Endometrial microvascular endothelial cells (primary cell): ENCODE results near the gene ECI1. TPM values are rescaled to one million over a fixed set of nuclear protein-coding genes. Genes with fewer than 3 reads are reported as not detected.

Experiments used
- in situ Hi-C: cut with HindIII; loops from 2 replicates; pipeline ENCODE4 v1.10.0; 2017; ENCODE audit warnings: low sequenced_read_pairs, low pct_unique_long_range_greater_than_20kb; ENCODE audit errors: inconsistent ontology term
- total RNA-seq: library from RNA; depleted of rRNA; stranded (reverse); fragments of >200 nt; gene quantifications from one replicate; pipeline ENCODE4 v1.2.3, GENCODE V29; 2015; ENCODE audit errors: inconsistent ontology term

Gene ECI1
- total RNA-seq, 1 donor from 2014 or later: 31.7 TPM

- in situ Hi-C loops: no loop called here
Measured at GRCh38 chr16:2237102-2237482, 14.3 kb downstream of the ECI1 start.

DNA sequence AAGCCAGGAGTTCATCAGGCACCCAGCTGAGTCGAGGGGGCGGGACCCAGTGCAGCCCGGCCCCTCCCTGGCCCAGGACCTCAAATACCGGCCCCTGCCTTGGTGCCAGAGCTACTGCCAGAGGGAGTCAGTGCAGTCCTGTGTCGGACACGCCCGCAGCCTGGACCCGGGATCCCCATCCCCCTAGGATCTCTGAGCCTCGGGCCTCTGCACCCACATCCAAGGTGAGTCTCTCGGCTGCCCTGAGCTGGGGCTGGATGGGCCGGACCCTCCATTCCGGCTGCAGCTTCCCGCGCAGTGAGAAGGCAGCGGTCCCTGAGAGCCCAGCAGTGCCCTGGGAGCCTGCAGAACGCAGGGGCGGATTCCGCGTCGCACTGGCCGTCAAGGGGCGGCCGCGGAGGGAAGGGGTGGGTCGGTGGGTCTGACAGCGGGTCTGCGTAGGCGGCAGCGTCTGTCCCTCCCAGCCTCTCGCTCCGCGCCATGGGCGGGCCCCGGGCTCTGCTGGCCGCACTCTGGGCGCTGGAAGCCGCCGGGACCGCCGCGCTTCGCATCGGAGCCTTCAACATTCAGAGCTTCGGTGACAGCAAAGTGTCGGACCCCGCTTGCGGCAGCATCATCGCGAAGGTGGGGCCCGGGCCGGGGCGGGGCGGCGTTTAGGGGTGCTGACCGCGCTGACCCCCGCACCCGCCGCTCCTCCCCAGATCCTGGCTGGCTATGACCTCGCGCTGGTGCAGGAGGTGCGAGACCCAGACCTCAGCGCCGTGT, 14.9 kb downstream of the ECI1 start, which contains the start of gene DNASE1L2:
TSS of gene DNASE1L2 (plus strand) at position 108 of the 765 bp plus-strand sequence. CDS start at position 481, 373 bp downstream.
- in situ Hi-C loops: no loop called here

DNA sequence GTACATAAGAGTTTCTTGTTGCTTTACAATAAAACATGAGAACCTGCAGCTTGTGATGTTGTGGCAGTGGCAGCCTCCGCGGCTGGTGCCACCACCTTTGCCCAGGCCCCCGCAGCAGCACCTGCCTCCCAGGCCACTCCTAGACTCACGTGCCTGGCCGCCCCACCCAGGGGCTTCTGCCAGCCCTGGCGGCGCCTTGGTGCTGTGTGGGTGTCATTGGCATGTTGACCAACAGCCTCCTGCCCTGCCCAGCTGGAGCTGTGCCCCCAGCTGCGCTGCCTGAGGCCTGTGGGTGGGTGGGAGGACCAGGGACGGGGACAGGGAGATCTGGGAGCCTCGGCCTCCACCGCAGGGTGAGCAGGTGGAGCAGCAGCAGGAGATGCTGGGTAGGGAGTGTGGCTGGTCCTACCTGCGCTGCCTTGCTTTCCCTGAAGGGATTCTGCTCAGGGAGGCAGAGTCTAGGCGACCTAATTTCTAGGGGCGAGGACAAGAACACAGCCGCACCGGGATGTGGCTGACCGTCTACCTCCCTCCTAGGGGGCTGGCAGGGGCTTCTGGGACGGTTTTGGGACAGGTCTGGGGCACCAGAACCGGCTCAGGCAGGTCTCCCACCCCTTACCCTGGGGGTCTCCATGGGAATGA, 15.6 kb downstream of the ECI1 start:
- in situ Hi-C loops: no loop called here

GRCh38 chr16:2235234-2235651, 16.1 kb downstream of the ECI1 start:
- in situ Hi-C loops: no loop called here

GRCh38 chr16:2234813-2235170, 16.6 kb downstream of the ECI1 start:
- in situ Hi-C loops: no loop called here

GRCh38 chr16:2233872-2234812, 17.2 kb downstream of the ECI1 start:
- in situ Hi-C loops: no loop called here

GRCh38 chr16:2233046-2233775, 18.2 kb downstream of the ECI1 start:
- in situ Hi-C loops: no loop called here

- in situ Hi-C loops: no loop called here
Measured at GRCh38 chr16:2232094-2232990, 19.0 kb downstream of the ECI1 start.

- in situ Hi-C loops: no loop called here
Measured at GRCh38 chr16:2231016-2231931, 20.1 kb downstream of the ECI1 start.

- in situ Hi-C loops: no loop called here
Measured at GRCh38 chr16:2230376-2230775, 21.0 kb downstream of the ECI1 start.

DNA sequence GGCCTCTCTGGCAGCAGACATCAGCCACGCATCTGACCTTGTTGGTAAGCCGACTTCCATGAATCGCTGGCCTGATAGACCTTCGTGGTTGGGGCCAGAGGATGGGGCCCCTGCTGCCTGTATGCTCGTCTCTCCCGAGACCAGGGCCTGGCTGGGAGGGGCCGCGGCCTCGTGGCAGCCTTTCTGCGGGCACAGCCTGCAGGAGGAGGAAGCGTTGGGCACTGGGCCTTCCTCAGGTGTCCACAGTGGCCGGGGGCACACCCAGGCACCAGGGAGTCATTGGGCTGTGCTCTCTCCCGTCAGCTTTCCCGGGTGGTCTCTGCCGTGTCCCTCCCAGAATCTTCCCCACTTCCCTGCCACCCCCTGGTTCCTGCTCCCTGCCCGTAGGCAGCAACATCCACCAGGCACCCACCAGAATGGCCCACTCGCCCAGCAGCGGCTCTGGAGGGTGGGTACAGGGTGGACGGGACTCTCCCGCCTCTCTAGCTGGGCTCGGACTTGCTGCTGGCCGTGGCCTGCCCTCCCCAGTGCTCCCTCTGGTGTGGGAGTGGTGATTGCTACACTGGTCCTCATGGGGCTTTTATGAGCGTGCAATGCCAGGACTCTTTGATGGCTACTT, 21.6 kb downstream of the ECI1 start:
- in situ Hi-C loops: no loop called here

DNA sequence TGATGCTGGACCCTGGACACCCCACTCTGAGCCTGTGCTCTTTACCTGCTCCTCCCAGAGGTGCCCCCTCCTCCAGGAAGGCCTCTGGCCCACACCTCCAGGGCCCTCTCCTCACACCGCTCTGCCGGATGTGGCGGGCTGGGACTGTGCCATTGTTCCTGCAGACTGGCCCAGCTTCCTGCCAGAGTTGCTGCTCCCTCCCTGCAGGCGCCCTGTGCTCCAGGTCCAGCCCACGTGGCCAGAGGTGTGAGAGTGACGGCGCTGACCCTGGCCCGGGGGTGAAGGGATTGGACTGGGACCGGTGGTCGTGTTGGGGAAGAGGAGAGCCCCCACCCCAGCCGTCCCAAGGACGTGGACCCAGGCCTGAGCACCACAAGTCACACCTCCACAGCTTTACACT, 22.3 kb downstream of the ECI1 start:
- in situ Hi-C loops: no loop called here

GRCh38 chr16:2228161-2228824, 23.1 kb downstream of the ECI1 start:
- in situ Hi-C loops: no loop called here

- in situ Hi-C loops: no loop called here
Measured at GRCh38 chr16:2226918-2227317, 24.5 kb downstream of the ECI1 start.

GRCh38 chr16:2226245-2226793, 25.1 kb downstream of the ECI1 start:
- in situ Hi-C loops: no loop called here
